ENCODE measurements around the gene NFIA.

- TF ChIP-seq MYNN (tag by site-specific recombination; IDR thresholded peaks at IDR 0.05; ENCODE audit: borderline replicate concordance), result no peak
- TF ChIP-seq CTCF (tag by site-specific recombination; IDR thresholded peaks at IDR 0.05), result no peak
- TF ChIP-seq, protein P1, sequence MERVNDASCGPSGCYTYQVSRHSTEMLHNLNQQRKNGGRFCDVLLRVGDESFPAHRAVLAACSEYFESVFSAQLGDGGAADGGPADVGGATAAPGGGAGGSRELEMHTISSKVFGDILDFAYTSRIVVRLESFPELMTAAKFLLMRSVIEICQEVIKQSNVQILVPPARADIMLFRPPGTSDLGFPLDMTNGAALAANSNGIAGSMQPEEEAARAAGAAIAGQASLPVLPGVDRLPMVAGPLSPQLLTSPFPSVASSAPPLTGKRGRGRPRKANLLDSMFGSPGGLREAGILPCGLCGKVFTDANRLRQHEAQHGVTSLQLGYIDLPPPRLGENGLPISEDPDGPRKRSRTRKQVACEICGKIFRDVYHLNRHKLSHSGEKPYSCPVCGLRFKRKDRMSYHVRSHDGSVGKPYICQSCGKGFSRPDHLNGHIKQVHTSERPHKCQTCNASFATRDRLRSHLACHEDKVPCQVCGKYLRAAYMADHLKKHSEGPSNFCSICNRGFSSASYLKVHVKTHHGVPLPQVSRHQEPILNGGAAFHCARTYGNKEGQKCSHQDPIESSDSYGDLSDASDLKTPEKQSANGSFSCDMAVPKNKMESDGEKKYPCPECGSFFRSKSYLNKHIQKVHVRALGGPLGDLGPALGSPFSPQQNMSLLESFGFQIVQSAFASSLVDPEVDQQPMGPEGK (tag by site-specific recombination; IDR thresholded peaks at IDR 0.05), result no peak
Observed at GRCh38 chr1:61320575-61320974, 238.2 kb downstream of the NFIA start.

All from HEK293 (cell line).